NCI-H1105 treated with DMSO at 0.1 percent for 48 hours (cell line): ENCODE measurements around the gene SVOPL.

ENCODE experiments used
- DNase-seq: peaks from one replicate; lab custom pipeline; 2025; lab: John Stamatoyannopoulos, UW

SVOPL gene

DNA sequence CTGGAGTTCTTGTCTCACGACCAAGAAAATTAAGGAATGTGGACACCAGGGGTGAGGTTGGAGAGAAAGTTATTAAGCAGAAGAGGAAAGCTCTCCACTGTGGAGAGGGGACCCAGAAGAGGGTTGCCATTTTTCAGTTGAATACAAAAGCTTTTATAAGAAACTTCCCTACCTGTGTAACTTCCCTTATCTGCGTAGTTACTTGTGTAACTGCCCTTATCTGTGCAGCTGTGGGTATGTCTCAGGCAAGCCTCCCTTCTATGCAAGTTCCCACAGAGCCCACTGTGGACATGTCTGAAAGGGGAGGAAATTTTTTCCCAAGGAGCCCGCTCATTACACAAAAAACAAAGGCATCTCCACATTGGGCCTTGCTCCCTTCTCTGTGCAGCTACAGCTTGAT, 94.9 kb downstream of the SVOPL start:
- no peak for DNase-seq

DNA sequence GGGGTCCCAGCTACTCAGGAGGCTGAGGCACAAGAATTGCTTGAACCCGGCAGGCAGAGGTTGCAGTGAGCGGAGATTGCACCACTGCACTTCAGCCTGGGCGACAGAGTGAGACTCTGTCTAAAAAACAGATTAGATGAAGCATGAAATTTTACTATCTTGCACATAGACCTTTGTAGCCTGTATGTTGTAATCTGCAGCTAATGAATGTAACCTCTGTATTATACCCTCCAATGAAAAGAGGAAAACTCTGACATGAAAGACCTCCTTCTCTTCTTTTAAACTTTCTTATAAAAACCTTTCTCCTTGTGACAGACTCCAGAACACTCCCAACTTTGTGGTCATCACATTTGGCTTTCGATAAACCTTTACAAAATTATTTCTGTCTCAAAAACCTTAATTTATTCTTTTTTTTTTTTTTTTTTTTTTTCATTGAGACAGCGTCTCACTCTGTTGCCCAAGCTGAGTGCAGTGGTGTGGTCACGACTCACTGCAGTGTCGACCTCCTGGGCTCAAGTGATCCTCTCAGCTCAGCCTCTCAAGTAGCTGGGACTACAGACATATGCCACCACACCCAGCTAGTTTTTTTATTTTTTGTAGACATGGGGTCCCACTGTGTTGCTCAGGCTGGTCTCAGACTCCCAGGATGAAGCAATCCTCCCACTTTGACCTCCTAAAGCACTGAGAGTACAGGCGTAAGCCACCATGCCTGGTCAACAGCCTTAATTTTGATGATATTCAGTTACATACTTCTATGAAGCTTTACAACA, 97.4 kb downstream of the SVOPL start:
- DNase-seq: no peak

DNA sequence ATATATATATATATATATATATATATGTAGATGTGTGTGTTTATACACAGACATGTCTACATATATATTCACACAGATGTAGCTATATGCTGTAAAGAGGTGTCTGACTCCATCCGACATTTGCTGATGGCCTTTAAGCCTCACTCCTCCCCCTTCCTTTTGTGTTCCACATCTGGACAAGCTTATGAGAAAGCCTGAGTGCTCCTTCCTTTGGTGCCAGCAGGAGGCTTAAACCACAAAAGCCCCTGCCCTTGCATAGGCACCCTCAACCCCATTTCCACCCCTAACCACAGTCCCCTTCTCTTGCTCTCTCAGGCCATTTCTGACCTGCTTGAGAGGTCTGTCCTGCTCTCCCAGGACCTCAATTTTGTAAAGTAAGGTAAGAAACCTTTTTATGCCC, 98.7 kb downstream of the SVOPL start:
- DNase-seq: no peak

DNA sequence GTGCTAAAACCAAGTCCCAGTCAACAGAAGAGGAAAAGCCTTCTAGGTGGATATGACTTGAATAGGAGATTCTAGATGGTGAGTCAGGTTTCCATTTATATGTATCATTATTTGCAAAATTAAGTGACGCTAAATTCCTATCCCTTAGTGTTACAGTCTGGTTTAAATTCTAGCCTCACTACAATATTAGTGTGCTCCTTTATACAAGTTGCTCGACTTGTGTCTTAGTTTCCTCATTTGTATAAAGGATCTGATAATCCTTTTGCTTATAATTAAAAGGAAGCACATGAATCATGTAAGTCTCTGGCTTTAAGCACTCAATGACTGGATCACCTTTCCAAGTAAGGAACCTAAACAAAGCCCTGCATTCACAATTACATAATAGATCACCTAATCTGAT, 105.7 kb downstream of the SVOPL start:
- no peak for DNase-seq

DNA sequence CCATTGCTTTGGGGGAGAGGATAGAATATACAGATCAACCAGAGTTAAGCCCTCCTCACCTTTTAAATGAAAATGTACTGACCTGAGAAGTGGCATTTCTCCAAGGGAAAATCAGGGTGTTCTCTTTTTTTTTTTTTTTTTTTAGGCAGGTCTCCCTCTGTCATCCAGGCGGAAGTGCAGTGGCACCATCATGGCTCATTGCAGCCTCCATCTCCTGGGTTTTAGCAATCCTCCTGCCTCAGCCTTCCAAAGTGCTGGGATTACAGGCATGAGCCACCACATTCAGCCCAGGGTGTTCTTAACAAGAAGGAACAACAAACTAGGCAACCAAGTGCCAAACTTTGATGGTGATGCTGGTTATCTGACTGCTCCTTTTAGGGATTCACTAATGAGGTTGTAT, 111.0 kb downstream of the SVOPL start:
- DNase-seq: no peak

DNA sequence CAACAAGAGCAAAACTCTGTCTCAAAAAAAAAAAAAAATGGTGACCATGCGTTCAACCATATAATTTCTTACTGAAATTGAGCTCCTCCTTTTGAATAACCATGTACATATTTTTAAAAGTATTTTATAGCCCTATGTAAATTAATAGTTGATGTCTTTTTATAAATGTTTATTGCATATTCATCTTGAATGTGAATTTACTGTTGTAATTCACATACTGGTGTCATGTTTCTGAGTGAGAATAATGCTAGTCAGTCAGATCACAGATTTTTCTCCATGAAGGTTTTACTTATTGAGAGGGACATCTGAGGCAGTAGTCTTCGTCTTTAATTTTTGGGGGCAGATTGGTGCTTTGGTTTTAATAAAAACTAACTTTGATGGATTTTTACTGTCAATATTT, 112.2 kb downstream of the SVOPL start:
- no peak for DNase-seq

DNA sequence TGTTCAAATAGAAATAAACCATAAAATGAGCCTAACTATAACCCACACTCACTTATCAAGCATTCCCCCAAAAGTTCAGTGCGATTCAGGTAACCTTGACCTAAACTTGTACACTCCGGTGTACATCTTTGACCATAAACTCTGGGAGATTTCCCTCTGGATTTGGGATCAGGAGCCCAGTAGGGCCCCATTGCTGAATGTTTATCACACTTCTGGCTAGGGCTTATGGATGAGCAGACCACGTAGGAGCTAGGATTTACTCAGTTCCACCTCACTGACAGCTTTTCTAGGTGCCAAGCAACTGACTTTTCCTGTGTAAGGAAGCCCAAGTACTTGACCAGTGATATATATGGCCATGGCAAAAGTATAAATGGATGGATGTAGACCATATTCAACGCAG, 113.7 kb downstream of the SVOPL start:
- no peak for DNase-seq

DNA sequence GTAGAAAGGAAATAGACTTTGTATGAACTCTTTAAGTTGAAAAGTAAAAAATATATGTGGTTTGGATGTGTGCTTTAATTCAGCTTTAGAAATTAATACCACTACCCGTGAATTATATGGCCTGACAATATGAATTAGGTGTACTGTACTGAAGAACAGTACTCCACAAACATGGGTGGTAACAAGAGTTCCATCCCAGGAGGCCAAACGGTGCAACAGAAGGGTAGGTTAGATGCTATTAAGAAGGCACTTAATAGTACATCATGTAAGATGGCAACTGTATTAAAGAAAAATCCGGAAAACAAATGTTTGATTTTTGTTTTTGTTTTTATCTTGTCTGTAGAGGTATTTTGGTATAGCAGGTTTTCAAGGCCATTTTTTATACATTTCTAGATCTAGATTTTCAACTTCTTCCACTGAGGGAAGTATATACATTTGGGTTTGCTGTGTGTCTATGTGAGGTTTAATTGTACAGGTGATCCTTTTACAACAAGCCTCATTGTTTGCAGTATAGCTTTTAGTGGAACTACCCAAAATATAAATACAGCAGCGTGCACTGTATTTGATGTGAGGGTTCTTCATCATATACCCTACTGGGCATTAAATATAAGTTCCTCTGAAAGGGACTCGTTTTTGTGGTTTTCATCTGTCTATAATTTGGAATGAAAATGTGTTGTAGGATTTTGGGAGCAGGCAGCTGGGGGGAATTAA, 115.7 kb downstream of the SVOPL start:
- no peak for DNase-seq

DNA sequence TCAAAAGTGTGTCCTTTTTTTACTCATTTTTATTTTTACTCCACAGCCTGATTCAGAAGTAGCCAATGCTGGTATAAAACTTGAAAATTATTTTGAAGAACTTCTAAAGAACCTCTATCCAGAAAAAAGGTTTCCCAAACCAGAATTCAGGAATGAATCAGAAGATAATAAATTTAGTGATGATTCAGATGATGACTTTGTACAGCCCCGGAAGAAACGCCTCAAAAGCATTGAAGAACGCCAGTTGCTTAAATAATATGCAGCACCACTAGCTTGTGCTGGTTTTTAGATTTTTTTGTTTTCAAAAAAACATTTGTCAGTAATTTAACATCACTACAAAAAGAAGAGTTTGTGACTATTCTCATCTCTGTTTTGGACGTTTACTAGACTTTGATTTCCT, 116.5 kb downstream of the SVOPL start:
- no peak for DNase-seq

DNA sequence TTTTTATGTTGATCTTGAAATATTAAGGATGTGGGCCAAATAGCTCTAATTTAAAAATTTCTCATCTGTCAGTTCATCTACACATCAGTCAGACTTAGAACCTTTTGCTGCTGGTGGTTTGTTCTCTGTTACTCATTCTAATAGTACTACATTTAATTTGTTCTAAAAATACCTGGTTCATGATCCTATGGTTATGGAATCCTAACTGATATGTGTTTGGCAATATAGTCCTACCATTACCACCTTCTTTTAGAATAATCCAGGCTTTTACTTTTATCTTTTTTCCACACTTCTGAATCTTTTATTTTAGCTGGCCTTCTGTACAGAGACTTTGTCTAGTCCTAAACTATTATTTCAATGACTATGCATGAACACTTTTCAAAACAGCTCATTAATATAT, 116.9 kb downstream of the SVOPL start:
- DNase-seq: no peak

DNA sequence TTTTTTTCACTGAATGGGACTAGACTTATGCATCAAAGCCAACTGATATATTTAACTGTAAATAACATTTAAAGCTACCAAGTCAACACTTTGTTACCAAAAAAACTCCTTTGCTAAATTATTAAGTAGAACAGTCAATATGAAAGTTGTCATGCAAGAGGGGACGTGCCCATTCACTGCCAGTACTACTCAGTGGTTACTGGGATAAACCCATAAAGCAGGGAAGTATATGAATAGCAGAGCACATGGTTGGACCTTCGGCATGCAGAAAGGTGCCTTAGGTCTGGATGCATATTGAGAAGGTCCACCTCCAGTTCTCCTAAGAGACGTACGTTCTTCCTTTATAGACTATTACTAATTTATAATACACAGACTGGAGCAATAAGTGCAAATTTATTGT, 120.1 kb downstream of the SVOPL start:
- DNase-seq: no peak

DNA sequence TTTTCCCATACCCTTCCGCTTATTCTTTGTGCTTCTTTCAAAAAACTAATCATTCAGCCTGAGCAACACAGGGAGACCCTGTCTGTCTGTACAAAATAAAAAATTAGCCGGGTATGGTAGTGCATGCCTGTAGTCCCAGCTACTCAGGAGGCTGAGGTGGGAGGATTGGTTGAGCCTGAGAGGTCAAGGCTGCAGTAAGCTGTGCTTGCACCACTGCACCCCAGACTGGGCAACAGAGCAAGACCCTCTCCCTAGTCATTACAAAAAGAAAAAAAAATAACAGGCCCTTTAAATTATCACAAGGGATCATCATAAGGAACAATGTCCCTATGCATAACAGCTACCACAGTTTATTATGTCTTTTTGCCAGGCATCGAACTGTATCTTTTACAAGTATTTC, 121.5 kb downstream of the SVOPL start:
- no peak for DNase-seq

DNA sequence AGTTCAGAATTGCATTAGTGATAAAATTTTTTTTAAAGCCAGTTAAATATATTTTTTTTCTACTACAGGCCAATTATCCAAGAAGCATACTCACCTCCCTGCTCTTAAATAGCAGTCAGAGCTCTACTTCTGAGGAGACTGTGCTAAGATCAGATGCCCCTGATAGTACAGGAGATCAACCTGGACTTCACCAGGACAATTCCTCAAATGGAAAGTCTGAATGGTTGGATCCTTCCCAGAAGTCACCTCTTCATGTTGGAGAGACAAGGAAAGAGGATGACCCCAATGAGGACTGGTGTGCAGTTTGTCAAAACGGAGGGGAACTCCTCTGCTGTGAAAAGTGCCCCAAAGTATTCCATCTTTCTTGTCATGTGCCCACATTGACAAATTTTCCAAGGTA, 122.0 kb downstream of the SVOPL start:
- no peak for DNase-seq

DNA sequence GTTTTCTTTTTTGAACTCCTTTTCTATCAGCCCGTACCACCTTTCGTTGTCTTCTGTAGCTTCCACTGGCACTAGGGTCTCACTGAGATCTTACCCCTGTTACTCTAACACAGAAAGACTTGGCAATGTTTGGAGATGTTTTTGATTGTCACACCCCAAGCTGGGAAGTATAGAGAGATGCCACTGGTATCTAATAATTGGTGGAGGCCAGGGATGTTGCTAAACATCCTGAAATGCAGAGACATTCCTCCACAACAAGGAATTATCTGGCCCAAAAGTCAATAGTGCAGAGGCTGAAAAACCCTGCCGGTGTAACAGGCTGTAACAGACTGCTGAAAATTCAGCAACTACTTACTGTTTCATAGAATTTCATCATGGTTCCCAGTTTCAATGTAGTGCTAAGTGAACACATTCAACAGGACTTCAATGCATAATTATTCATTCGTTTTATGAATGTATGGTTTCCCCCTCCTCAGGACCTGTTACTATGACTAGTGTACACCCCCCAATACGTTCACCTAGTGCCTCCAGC, 125.2 kb downstream of the SVOPL start:
- no peak for DNase-seq

DNA sequence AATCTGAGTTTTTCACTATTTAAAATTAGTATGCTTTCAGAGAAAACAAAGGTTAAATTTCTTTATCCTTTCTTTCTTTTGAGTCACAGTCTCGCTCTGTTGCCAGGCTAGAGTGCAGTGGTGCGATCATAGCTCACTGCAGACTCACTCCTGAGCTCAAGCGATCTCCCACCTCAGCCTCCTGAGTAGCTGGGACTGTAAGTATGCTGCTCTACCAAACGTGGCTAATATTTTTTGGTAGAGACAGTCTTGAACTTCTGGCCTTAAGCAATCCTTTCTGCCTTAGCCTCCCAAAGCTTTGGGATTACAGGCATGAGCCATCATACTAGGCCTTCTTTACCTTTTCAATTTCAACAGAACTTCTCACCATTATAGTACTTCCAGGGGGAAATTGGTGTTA, 127.4 kb downstream of the SVOPL start:
- no peak for DNase-seq

DNA sequence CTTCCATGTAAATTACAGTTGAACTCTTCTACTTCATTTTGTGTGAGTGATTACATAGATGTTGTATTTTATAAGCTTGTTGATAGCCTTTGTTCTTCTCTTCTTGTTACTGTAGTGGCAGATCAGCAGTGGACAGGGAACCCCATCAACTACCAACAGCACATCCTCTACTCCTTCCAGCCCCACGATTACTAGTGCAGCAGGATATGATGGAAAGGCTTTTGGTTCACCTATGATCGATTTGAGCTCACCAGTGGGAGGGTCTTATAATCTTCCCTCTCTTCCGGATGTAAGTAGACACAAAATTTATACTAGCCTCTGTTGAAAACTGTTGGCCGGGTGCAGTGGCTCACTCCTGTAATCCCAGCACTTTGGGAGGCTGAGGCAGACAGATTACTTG, 130.4 kb downstream of the SVOPL start:
- no peak for DNase-seq

DNA sequence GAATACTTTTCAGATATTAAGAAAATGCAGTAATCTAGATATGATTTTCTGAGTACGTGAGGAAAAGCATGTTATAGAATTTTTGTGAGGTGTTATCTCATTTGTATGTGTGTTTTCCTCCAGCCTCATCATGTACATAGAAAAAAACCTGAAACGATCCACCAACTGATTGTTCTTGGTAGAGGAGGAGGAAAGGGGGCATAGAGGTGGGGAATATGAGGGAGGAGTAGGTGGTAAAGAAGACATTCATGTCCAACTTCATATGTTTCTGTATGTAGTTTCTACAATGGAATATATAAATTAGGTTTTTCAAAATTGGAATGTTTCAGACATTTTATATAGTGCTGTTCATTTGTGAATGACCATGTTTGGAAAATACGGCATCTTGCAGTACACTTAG, 131.7 kb downstream of the SVOPL start:
- no peak for DNase-seq

DNA sequence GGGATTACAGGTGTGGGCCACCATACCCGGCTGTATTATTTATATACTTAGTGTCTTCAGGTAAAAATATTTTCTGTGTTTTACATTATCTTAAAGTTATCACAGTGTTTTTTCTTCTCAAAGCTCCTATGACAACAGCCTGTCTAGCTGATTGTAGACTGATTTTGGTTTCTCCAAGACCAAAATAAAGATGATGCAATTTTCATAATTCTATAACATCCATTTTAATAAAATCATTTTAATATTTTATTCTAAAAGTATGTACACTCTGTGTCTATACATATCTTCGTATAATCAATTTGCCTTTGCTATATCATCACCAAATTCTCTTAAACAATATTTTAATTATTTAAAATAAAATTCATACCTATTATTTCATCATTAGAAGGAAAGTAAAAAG, 132.5 kb downstream of the SVOPL start:
- no peak for DNase-seq

DNA sequence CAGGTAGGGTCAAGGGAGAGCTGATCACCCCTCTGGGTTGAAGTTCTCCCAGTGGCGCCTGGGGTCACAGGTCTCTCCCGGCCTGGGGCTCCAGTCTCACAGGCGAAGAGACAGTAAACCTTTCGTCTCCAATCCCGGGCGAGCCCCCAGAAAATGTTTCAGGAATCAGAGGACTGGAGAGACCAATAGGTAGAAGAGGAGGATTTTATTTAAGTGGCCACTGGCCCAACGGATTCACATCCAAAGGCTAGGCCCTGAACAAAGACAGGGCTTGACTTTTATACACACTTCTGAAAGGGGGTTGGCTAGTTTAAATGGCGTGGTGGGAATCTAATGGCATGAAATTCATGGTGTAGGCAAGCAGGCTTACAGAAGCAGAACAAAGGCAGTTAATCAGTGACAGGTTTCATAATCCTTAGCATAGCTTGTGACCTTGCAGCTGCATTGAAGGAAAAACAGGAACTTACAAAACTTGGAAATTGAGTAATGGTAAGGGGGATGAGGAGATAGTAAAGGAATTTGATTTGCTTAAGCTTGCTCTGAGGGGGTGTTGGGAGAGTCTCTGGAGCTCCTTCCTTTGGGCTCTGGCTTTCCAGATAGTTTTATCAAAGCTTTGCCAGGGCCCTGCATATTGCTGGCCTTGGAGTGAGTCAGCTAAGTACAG, 135.6 kb downstream of the SVOPL start:
- no peak for DNase-seq

DNA sequence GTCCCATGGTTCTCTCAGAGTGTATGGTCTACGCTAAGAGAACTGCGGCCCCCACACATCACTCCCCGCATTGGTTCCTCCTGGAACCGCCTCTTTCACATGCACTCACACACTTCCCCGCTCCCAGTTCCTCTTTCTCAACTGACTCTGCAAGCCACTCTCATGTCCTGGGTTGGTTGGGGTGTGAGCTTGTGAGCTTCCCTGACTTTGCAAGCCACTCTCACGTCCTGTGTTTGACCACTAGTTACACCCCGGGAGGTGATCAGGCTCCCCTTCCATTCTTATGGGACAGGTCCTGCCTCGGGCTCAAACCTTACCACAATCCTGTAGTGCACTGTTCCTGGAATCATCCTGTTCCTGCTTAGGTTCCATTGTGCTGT, 136.1 kb downstream of the SVOPL start:
- no peak for DNase-seq

DNA sequence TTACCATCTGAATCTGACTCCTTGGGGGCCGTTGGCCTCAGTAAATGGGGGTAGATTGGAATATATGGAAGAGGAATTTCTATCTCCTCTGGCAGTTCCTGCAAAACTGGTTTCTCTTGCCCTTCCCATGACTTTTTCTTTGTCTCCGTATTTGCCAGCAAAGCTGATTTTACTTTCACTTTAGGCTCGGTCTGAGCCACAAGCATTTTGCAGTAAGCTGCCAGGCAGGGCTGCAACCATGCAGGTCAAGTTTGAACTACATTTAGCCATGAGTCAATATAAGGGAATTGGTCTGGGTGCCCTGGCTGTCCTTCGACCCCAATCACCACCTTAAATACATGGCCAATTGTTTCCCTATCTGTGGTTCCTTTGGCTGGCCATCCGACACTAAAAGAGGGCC, 136.8 kb downstream of the SVOPL start:
- DNase-seq: no peak

DNA sequence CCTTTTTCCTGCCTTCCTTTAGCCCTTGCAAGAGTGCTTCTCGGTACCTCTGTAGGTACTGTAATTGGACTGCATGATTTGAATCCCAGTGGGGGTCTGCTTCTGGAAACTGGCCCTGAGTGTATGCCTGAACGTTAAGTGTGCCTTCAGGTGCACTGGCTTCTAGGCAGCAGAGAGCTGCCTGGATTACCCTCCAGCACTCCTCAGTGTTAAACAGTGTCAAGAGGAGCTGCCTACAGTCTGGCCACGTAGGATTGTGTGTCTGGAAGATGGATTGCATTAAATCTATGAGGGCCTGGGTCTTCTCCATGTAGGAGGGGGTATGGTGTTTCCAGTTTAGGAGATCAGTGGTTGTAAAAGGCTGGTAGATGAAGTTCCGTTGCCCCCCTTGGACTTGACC, 137.4 kb downstream of the SVOPL start:
- DNase-seq: no peak

DNA sequence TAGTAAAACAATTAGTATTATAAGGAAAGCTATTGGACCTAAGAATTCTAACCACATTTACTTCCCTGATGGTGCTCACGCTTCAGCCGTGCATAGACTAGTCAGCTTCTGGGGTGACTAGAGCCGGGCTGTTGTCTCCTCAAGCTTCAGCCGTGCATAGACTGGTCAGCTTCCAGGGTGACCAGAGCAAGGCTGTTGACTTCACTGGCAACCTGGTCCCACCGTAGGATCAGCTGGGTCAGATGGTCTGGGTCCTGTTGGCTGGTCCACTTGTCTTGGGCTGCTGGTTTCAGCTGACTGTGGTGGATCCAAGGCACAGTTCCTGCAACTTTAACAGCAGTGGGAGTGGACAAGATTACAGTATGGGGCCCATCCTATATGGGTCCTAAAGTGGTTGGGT, 141.7 kb downstream of the SVOPL start:
- no peak for DNase-seq
